MG63 (cell line): ENCODE data around the gene PLEKHM3. TPM values are rescaled to one million over a fixed set of nuclear protein-coding genes. Genes with fewer than 3 reads are reported as not detected.
"Not testable (repeated sequence)": the region's sequence is repeated elsewhere in the genome, so short reads cannot be mapped to it uniquely, and the experiment has no call there.

ENCODE experiments used
- DNase-seq: peaks from one replicate; pipeline ENCODE4 v3.0.0-alpha.2; 2020
- H3K27me3 ChIP-seq: fragments of 250-450 bp; sonication (Bioruptor Pico); 2 replicates; pipeline ENCODE4 v1.5.1; 2020; ENCODE audit warnings: mild to moderate bottlenecking, moderate library complexity
- H3K36me3 ChIP-seq: fragments of 250-450 bp; sonication (Bioruptor Pico); 2 replicates; pipeline ENCODE4 v1.5.1; 2020; ENCODE audit warnings: mild to moderate bottlenecking, moderate library complexity
- H3K4me3 ChIP-seq: fragments of 250-450 bp; sonication (Bioruptor Pico); 2 replicates; pipeline ENCODE4 v1.5.1; 2020; ENCODE audit warnings: mild to moderate bottlenecking, moderate library complexity
- H3K9me3 ChIP-seq: fragments of 250-450 bp; sonication (Bioruptor Pico); 2 replicates; pipeline ENCODE4 v1.5.1; 2020; ENCODE audit warnings: mild to moderate bottlenecking, moderate library complexity
- total RNA-seq: library from RNA; depleted of rRNA; stranded (reverse); fragments of >200 nt; shearing (Covaris generic); gene quantifications from 2 replicates; pipeline ENCODE4 v1.2.3, GENCODE V29; 2014; ENCODE audit warnings: low replicate concordance

The PLEKHM3 gene
- total RNA-seq, 1 experiment from 2014 or later = 6.4 TPM

DNA sequence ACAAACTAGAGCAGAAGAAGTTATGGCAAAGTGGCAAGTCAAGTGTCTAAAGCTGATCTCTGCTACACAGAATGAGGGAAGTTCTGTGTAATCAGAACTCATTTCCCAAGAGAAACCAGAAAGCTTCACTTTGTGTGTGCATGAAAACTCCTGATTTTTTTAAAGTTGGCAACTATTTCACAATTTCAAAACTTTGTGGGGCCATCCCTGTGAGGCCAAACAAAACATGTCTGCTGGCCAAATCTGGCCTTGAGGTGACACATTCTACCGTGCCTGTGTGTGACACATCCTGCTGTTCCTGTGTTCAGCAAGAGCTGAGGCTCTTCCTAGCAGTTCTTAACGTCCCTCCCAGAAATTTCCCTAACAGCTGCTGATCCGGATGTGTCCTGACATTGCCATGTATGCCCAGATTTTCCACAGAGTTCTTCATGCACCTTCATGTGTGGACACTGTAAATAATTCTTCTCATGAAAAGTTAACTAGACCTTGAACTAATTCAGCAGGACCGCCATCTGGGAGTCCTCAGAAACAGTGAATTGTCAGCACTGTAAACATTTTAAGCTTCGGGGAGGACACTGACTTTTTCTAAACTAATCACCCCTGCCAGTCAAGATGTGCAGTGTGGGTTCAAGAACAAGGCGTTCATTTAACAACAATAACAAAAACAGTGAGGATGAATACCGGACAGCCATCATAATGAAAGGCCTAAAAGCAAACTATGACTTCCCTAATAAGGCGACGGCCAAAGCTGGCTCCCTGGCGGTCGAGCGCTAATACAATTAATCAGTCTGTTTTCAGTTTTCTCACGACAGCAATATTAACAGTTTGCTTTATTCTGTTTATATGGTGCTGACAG is 99.0 kb downstream of the PLEKHM3 start:
- no peaks in the 10 kb centered on the region for H3K27me3 ChIP-seq
- no peaks in the 10 kb centered on the region for H3K36me3 ChIP-seq
- DNase-seq = peak; percentile 51
- H3K4me3 ChIP-seq = no peak overlapping the region
- no peaks in the 10 kb centered on the region for H3K9me3 ChIP-seq

DNA sequence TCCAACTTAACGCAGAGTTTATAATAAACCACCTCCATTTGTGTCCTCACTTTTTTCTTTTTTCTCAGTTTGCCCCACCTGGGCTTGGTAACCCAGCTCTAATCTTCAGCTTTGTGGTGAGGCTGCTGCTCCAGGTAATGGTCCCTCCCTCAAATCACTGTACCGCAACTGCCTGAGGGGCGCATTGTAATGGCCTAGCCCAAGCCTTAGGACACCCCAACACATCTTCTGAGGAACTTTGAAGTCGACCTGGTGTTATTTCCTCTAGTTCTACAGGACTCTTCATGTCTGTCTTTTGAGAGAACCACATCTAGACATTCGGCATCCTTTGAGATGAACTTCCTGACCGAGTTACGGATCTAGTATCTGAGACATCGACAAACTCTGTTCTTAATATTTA is 99.7 kb downstream of the PLEKHM3 start:
- no peaks in the 10 kb centered on the region for H3K36me3 ChIP-seq
- H3K27me3 ChIP-seq = no peaks in the 10 kb centered on the region
- no peaks in the 10 kb centered on the region for H3K9me3 ChIP-seq
- DNase-seq = no peak
- H3K4me3 ChIP-seq = no peak overlapping the region

DNA sequence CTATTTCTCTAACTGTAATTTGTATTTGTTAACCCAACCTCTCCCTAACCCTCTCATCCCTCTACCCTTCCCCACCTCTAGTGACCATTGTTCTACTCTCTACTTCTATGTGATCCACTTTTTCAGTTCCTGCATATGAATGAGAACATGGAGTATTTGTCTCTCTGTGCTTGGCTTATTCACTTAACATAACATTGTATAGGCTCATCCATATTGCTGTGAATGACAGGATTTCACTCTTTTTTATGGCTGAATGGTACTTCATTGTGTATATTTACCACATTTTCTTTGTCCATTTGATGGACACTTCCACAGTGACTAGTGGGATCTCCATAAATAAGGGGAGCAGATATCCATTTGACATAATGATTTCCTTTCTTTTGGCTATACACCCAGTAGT is 103.7 kb downstream of the PLEKHM3 start:
- Histone ChIP-seq H3K27me3 (no peaks in the 10 kb centered on the region), H3K9me3 (no peaks in the 10 kb centered on the region), H3K4me3 (no peak overlapping the region), H3K36me3 (no peaks in the 10 kb centered on the region)
- no peak for DNase-seq

DNA sequence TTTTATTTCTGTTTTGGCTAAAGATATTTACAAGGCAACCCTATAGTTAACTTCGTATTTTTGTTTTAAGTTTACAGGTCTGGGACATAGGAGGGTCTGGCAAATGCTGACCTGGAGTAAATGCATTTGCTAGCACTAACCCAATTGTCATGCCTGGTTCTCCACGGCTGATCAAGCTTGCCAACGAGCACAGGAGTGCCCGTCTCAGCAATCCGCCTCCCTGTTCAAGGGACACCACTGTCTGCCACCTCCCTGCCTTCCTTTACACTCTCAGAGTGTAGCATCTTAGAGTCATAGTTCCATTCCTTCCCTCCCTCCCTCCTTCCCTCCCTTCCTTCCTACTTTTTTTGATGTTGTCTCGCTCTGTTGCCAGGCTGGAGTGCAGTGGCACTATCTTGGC is 104.6 kb downstream of the PLEKHM3 start:
- Histone ChIP-seq H3K4me3 (no peak overlapping the region), H3K9me3 (no peaks in the 10 kb centered on the region), H3K36me3 (no peaks in the 10 kb centered on the region), H3K27me3 (no peaks in the 10 kb centered on the region)
- DNase-seq = no peak

DNA sequence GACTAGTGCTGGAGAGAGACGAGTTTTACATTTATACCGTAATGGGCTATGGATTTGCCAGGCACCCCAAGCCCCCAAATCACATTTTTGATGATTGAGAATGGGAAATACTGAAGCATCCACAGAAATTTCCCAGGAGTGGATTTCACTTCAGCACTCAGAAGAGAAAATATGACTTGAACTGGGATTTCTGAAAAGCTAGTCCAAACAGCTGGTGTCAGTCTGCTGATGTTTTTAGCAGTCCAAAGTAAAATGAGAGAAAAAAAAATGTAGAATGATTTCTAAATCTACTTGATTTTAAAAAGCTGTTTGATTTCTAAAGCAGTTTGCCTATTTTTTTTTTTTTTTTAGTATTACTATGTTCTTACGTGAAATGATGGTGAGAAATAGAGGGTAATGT is 105.0 kb downstream of the PLEKHM3 start:
- Histone ChIP-seq H3K4me3 (no peak overlapping the region), H3K27me3 (no peaks in the 10 kb centered on the region), H3K36me3 (no peaks in the 10 kb centered on the region), H3K9me3 (no peaks in the 10 kb centered on the region)
- DNase-seq = no peak

DNA sequence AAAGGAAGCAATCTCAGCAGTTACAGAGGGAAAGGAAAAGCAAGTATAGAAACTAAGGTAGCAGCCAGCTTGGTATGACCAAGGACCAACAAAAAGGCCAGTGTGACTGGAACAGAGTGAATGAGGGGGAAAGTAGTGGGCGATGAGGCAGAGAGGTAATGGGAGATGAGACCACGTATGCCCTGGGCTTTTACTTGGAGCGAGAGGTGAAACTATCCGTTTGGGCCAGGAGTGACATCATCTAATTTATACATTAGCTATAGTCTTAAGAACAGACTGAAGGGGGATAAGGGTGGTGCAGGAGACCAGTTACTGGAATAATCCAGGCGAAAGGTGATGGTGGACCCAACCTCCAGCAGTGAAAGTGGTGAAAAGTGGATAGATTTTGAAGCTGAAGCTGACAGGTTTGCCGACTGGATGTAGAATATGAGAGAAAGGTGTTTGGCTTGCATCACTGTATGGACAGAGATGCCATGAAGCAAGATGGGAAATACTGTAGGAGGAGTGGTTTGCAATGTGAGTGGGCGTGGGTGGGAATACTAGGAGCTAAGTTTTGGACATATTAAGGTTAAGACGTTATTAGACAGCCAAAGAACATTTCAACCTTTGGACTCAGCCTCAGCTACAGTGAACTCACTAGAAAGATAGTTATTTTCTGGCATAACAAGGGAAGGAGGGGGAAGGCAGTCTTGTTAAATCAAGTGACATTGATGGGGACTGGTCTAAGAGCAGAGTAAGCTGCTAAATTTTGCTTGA is 106.0 kb downstream of the PLEKHM3 start:
- no peaks in the 10 kb centered on the region for H3K27me3 ChIP-seq
- H3K9me3 ChIP-seq = no peaks in the 10 kb centered on the region
- no peak overlapping the region for H3K4me3 ChIP-seq
- no peaks in the 10 kb centered on the region for H3K36me3 ChIP-seq
- DNase-seq = no peak

DNA sequence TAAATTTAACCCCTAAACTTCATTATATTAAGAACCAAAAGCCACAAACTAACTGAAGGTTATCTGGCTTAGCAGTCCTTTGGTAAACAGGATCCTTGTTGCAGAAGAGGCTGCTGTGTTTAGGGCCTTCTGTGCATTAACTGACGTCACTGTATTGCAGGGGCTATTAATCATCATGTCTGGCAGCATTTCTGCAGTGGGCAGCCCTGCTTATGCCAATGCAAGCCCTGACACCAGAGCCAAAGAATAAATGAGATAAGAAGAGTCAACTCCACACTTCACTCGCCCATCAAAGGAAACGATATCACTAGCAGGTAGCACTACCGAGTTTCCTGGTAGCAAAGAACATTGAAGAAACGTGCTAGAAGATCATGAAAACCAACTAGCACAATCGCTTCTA is 110.6 kb downstream of the PLEKHM3 start:
- no peaks in the 10 kb centered on the region for H3K27me3 ChIP-seq
- no peak overlapping the region for H3K4me3 ChIP-seq
- no peaks in the 10 kb centered on the region for H3K36me3 ChIP-seq
- DNase-seq = no peak
- H3K9me3 ChIP-seq = no peaks in the 10 kb centered on the region

DNA sequence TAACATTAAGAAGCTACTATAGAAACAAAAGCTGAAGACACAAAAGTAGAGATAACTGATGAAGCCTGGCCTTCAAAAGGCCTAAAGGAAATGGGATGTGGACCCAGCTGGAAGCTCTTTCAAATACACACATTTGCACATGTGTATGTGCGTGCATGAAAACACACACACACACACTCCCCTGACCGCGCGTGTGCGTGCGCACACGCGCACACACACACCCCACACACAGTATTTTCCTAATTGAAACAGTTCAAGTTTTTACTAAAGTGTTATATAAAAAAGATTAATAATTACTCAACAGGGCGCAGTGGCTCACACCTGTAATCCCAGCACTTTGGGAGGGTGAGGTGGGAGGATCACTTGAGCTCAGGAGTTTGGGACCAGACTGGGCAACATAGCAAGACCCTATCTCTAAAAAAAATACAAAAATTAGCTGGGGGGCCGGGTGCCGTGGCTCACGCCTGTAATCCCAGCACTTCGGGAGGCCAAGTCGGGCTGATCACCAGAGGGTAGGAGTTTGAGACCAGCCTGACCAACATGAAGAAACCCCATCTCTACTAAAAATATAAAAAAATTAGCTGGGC is 111.5 kb downstream of the PLEKHM3 start:
- H3K36me3 ChIP-seq = no peaks in the 10 kb centered on the region
- H3K9me3 ChIP-seq = no peaks in the 10 kb centered on the region
- no peak overlapping the region for H3K4me3 ChIP-seq
- no peak for DNase-seq
- H3K27me3 ChIP-seq = no peaks in the 10 kb centered on the region

DNA sequence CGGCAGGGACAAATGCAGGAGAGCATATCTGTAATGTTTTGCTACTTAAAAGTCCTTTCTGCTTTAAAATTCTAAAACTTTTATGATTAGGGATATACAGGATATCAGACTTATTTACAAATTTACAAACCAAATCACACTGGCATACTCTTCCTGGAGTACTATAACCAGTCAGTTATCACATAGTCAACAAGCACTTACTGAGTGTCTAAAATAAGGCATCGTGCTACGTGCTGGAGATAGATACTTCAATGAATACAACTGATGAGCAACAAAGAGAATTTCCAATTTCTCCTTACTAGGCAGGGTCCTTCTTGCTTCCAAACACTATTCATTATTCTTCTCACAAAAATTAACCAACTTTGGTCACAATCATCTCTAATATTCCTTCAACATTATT is 113.5 kb downstream of the PLEKHM3 start:
- Histone ChIP-seq H3K27me3 (no peaks in the 10 kb centered on the region), H3K9me3 (no peaks in the 10 kb centered on the region), H3K4me3 (no peak overlapping the region), H3K36me3 (no peaks in the 10 kb centered on the region)
- no peak for DNase-seq

DNA sequence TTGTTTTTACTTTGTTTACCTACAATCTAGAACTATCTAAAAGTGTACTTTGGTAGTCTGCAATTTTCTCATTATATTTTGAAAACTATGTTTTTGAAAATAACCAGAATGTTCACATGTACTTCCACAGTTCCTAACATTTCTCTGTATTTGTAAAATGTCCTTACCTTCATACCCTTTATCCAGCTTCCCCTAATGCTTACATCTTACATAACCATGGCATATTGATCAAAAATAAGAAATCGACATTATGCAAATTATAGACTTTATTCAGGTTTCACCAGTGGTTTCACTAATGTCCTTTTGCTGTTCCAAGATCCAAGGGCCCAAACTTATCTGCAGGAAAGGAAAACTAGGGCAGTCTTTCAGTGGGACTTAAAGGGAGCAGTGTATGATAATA is 114.1 kb downstream of the PLEKHM3 start:
- Histone ChIP-seq H3K36me3 (no peaks in the 10 kb centered on the region), H3K27me3 (no peaks in the 10 kb centered on the region), H3K9me3 (no peaks in the 10 kb centered on the region), H3K4me3 (no peak overlapping the region)
- no peak for DNase-seq

DNA sequence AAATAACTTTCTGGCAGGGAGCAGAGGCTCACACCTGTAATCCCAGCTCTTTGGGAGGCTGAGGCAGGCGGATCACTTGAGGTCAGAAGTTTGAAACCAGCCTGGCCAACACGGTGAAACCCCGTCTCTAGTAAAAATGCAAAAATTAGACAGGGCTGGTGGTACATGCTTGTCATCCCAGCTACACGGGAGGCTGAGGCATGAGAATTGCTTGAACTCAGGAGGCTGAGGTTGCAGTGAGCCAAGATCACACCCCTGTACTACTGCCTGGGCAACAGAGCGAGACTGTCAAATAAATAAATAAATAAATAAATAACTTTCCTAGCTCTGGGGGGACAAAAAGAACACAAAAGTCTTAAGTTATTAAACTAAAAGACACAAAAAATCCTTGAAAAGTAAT is 118.8 kb downstream of the PLEKHM3 start:
- DNase-seq, H3K36me3 ChIP-seq: not testable (repeated sequence)

DNA sequence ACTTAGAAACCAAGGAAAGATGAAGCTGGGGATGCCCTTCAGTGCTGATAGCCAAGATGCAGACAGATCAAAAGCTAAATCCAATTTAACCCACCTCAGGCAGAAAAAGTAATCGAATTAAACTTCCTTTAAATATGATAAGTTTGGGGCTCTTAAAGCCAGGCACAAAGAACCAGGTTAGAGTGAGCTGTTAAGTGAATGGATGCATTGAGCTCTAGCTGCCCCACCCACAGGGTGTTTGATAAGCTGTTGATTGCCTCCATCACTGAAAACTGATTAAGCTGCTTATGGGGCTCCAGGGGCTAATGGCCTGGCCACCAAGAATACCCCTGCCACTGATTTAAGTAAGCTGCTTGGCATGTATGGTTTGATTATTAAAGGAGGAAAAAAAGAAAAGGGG is 119.8 kb downstream of the PLEKHM3 start:
- Histone ChIP-seq H3K27me3 (no peaks in the 10 kb centered on the region), H3K9me3 (no peaks in the 10 kb centered on the region), H3K4me3 (no peak overlapping the region), H3K36me3 (no peaks in the 10 kb centered on the region)
- DNase-seq = no peak

More for the DNA sequence above, 118.8 kb downstream of the PLEKHM3 start:
- not testable (repeated sequence) for H3K9me3 ChIP-seq, H3K4me3 ChIP-seq, H3K27me3 ChIP-seq

DNA sequence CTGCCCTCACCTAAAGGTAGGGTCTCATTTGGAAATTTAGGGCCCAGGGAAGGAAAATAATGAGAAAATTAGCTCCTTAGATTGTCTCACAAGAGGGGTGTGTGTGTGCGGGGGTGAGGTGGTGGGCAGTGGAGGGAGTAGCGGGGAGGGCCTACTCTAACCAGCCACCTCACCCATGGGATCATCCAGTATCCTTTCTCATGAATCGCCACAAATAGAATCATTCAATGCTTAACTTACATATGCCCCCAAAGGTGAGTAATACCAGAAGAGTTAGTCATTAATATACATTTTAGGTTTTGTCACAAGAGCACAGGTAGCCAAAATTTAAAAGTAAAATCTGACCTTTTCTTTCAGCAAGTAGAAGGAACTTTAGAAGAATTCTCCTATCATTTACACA is 122.1 kb downstream of the PLEKHM3 start:
- Histone ChIP-seq H3K9me3 (no peaks in the 10 kb centered on the region), H3K4me3 (no peak overlapping the region), H3K27me3 (no peaks in the 10 kb centered on the region), H3K36me3 (no peaks in the 10 kb centered on the region)
- DNase-seq = no peak

DNA sequence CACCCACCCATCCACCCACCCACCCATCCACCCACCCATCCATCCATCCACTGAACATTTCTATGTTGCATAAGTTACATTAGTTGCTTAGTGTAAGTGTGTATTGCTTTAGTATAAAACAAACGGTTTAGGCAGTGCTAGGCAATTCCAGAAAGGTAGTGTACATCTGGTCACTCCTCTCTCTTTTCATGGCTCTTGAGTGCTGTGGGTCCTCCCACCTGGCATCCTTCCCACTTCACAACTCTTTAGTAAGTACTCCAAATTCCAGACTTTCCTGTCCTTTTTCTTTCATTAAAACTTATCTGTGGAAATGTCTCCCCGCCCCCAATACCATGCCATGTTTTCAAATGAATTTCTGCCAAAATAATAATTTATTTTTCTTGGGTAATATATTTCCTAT is 122.5 kb downstream of the PLEKHM3 start:
- H3K9me3 ChIP-seq = no peaks in the 10 kb centered on the region
- H3K27me3 ChIP-seq = no peaks in the 10 kb centered on the region
- DNase-seq = no peak
- no peaks in the 10 kb centered on the region for H3K36me3 ChIP-seq
- H3K4me3 ChIP-seq = no peak overlapping the region

DNA sequence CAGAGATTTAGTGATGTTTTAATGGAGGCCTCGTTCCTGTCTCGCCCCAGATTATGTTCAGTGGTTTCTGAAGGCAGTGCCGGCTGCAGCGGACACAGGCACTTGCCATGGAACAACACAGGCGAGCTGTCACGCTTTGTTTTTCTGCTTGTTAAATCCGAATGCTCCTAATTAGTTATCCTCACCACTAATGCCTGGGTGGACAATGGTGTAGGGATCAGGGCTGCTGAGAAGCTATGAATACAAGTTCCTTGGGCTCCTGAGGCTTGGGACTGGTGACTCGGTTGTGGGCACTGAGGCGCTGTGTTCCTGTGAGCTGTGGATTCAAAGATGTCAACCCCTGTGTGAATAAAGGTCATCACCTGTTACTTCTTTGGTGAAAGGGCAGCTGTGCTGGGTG is 123.5 kb downstream of the PLEKHM3 start:
- no peaks in the 10 kb centered on the region for H3K36me3 ChIP-seq
- H3K4me3 ChIP-seq = no peak overlapping the region
- no peaks in the 10 kb centered on the region for H3K27me3 ChIP-seq
- H3K9me3 ChIP-seq = no peaks in the 10 kb centered on the region
- no peak for DNase-seq

DNA sequence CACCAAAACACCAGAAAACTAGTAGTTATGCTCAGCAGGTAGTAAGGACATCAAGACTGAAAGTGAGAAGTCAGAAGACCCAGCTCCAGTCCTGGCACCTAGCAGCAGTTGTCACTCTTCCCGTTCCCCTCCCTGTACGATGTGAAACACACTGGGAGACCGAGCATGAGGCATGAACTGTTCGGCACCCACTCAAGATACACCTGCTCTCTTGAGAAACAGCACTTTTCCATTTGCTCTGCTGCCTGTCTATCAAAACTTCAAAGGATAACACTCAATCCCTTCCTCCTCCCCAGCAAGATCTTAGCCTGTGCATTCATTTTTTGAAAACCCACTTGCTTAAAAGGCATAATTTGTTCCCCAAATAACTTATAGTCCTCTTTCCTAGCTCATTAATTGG is 123.9 kb downstream of the PLEKHM3 start:
- Histone ChIP-seq H3K36me3 (no peaks in the 10 kb centered on the region), H3K4me3 (no peak overlapping the region), H3K27me3 (no peaks in the 10 kb centered on the region), H3K9me3 (no peaks in the 10 kb centered on the region)
- no peak for DNase-seq

DNA sequence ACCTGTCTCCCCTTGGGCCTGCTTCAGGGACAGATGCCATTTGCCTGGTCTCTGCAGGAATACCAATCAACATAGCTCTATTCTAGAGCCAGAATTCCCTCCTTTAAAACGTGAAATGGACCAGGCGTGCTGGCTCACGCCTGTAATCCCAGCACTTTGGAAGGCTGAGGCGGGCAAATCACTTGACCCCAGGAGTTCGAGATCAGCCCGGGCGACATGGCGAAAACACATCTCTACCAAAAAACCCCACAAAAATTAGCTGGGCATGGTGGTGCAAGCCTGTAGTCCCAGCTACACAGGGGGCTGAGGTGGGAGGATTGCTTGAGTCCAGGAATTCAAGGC is 127.0 kb downstream of the PLEKHM3 start:
- no peaks in the 10 kb centered on the region for H3K27me3 ChIP-seq
- H3K36me3 ChIP-seq = no peaks in the 10 kb centered on the region
- H3K9me3 ChIP-seq = no peaks in the 10 kb centered on the region
- H3K4me3 ChIP-seq = no peak overlapping the region
- no peak for DNase-seq
